NOMO-1 treated with dmso at 0.1 percent for 144 hours (cell line): ENCODE measurements around the gene ADPGK.

Experiments used
- DNase-seq: peaks from one replicate; lab custom pipeline; 2025; ENCODE audit not compliant: unreplicated experiment; lab: John Stamatoyannopoulos, UW

ADPGK gene

DNA sequence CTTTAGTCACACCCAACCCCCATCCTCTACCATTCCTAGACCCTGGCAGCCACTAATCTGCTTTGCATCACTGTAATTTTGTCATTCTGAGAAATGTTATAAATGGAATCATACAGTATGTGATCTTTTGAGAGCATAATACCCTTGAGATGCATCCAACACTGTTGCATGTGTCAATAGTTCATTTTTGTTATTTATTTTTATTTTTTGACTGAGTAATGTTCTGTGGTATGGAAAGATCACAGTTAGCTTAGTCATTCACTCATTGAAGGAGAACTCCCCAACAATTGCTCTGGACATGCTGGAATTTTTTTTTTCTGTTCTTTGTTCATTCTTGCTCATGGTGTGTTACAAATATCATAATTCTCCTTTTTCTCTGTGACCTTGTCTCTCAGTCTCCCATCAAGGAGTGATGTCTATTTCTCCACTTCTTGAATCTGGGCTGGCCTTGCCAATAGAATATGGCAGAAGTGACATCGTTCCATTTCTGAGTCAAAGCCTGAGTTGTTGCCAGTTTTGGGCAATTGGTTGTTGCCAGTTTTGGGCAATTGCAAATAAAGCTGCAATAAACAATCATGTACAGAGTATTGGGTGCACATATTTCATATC, 6.8 kb upstream of the ADPGK start:
- DNase-seq: no peak

DNA sequence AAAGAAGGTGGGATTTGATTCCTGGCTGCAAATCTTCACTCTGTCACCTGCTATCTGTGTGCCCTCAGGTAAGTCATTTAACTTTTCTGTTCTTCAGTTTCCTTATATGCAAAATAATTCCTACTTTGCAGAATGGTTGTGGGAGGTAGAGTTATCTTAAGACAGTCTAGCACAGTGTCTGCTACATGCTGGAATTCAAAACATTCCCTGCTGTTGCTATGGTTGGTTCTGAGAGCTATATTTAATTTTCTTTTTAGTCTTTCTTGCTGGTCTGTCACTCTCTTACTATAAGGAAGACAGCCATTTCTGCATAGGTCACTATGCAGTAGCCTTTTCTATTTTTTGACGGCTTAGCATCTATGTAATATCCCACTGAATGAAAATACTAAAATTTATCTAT, 4.0 kb upstream of the ADPGK start:
- no peak for DNase-seq

DNA sequence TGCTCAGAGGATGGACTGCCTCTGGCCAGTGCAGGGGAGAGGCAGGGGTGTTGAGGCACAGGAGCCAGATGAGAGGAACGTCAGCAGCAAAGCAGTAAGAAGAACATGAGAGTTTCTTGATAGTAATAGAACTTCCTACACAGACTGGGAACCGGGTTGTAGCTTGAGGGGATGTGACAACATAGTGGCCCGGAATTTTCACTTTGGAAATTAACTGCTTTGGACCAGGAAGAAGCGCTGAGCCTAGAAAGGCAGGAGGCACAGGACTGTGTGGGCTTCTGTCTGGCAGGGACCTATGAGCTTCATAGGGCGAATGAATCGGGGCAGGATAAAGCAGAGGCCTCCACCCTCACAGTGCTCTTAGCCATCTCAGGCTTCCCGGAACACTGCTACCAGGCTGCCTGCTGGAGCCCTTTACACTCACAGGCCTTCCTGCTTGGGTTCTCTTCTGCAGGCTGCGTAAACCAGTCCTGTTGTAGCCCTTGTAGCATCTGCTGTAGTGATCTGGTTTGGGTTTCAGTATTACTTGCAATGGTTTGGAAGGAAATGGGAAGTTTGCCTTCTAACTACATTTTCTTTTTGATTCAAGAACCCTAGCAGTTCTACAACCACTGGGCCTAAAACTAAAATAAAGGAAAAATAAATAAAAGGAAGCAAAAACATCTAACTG, 3.3 kb upstream of the ADPGK start:
- DNase-seq: no peak

DNA sequence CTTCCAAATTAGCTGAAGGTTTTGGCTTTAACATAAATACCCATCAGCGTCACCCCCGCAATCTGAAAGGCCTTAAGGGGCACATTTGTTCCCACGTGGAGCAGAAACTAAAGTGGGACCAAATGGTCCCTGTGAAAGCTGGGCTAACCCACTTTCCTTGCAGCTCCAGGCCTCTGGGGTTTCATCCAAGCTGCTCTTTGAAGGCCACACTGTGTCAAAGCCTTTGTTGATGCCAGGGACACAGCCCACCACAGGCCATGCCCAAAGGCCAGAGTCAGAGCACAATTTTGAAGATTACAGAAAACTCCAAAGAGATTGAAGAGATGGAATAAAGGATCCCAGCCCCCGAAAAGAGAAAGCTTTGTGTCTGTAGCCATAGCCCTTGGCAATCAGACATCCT, 2.7 kb upstream of the ADPGK start:
- no peak for DNase-seq

DNA sequence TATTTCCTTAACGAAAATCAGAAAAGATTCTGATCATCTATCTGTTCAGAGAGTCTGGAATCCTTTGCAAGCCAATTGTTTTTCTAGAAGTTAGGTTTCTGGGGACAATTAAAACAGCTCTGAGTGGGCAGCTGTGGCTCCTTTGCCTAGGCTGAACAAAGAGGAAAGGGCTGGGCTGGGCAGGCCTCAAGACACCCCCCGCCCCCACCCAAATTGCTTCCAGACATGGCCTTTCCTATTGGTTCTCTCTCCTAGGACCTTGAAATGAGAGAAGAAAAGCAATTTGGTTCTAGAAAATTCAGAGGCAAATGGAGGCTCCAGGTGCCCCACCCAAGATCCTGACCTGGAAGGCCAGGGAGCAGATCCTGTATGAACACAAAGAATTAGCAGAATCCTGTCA, 2.3 kb upstream of the ADPGK start:
- no peak for DNase-seq

DNA sequence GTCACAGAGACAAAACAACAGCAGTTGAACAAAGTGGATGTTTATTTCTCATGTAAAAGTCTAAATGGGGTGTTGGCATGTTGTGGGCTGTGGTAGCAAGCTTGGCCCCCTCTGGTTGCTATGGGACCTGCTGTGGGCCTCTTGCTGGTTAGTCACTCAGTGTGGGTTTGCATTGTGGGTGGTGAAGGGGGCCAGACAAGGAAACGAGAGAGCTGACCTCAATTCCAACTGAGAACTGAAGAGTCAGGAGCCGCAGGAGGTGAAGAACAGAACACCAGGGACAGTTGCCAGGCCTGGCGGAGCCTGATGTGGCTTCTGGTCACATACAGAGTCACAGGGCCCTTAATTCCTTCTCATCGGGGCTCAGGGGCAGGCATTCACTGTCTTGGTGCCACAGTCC, 1.9 kb upstream of the ADPGK start:
- DNase-seq: peak; percentile 33

DNA sequence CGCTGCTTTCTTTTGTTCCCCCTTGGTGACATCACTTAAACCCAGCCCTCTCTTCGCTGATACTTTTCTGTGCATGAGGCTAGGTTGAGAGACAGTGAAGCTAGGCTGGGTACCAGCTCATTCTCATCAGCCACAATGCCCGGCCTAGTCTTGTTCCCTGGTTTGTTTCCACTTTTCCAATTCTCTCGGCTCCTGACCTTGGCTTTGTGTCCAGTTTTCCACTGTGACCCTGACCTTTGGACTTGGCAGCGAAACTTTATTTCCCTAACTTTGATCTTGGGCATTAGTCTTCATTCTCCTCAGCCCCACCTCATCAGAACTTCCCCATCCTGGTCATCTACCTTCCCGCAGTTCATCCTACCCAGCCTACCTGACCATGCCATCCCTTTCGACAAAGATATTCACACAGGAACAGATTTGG, 908 bp upstream of the ADPGK start:
- DNase-seq: no peak

DNA sequence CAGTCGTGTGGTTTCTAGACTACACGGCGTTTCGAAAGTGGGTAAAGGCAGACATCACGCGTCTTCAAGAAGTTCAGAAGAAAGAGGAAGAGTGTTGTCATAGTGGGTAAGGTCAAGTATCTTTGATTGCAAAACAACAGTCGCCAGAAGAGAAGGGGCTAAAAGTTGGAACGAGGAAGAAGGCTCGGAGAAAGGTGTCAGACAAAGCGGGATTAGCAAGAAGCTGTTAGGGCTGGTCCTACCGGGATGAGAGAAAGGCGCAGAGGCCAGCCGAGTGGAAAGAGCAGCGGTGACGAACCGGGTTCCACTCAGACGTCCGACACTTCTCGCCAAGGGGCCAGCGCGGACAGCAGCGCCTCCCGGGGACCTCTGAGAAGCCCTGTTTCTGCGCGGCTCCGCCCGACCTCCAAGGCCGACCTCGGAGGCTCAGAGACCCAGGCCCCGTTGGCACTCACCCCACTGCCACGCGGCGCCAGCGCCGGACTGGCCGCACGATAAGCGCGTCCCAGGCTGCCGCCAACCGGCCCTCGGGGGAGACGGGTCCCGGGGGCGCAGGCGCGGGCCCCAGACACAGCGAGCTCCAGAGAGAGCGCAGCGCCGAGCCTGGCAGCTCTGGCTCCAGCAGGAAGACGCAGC, 436 bp downstream of the ADPGK start:
- peak; percentile 93 for DNase-seq

DNA sequence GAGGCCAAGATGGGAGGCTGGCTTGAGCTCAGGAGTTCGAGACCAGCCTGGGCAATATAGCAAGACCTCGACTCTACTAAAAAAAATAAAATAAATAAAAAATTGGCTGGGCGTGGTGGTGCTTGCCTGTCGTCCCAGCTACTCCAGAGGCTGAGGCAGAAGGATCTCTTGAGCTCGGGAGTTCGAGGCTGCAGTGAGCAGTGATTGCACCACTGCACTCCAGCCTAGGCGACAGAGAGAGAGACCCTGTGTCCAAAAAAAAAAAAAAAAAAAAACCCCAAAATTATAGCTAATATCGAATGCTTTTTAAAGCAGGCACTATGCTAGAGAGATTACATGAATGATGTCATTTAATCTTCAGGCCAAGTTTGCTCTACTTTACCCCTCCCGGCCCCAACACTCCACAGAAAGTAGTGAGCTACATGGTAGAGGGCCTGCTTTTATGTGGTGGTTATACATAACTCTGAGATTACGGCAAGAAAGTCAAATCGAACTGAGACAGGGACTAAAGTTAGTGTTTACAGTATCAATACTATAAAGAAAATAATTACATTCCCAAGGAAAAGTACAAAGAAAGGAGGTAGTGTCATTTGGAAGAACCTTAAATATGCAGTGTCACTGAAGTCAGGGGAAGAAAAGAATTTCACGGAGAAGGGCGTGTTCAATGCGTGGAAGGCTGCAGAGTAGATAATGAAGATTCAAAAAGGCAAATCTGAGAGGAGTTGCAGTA, 1.1 kb downstream of the ADPGK start:
- DNase-seq: no peak

DNA sequence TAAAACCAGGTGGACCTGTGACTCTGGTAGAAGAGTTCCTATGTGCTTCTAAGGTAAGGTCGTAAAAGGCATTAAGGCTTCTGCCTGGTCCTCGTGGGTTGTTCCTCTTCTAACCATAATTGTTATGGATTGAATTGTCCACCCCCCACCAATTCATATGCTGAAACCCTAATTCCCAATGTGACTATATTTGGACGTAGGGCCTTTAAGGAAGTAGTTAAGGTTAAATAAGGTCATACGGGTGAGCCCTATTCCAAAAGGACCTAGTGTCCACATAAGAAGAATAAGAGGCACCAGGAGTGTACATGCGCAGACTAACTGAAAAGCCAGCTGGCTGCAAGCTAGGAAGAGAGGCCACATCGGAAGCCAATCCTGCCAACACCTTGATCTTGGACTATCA, 1.9 kb downstream of the ADPGK start:
- no peak for DNase-seq

DNA sequence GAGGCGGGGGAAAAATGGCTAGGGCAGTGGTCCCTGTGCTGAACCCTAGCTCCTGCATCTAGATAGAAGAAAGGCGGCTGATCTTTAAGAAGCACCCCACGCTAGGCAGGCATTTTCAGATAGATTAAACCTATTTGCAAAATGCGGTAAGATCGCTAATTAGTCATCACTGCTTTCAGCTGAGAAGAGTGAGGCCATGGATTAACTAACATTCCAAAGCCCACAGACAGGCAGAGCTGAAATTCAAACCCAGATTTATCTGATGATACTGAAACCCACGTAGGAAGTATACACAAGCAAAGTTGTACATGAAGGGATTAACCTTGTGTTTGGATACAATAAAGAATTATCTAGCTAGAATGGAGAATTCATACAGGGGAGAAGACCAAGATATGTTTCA, 4.8 kb downstream of the ADPGK start:
- no peak for DNase-seq

DNA sequence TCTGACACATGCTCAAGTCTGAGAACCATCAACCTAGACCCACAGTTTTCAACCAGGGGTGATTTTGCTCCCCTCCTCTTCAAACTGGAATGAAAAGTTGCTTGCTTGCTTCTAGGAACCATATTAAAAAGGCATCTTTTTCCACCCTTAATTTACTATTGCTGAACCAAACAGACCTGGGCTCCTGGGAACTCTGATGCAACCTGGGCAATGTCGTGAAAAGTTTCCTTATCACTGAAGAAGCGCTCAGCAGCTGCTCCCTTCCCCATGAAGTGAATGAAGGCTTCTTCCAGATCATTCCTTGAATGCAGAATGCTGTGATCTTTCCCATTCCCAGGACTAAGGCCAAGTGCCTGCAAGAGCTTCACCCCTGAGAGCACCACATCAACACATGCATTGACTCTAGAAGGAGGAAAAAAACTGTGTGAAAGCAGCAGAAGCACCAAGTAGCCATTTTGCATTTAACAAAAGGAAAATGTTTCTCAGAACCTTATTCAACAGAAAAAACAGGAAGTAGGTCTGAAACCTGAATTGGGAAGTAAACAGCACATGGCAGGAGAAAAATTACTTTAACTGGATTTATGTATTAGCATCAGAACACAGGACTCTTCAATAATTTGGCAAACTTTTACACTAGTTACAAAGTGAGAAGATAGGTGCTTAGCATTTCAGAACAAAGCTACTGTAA, 8.7 kb downstream of the ADPGK start:
- peak; percentile 49 for DNase-seq

DNA sequence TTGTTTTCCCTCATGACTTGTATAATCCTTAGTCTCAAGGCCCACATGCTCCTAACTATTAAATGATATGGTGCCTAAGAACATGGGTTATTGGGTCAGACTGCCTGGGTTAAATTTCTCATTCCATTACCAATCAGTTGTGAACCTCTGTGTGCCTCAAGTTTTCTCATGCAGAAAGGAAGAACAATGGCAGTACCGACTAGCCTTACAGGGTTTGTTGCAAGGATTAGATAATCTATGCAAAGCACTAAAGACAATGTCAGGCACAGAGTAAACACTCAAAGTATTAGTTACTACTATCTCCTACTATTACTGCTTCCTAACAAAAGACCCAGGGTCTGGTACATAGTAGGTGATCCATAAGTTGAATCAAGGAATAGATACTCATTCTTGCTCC, 12.2 kb downstream of the ADPGK start:
- DNase-seq: no peak

DNA sequence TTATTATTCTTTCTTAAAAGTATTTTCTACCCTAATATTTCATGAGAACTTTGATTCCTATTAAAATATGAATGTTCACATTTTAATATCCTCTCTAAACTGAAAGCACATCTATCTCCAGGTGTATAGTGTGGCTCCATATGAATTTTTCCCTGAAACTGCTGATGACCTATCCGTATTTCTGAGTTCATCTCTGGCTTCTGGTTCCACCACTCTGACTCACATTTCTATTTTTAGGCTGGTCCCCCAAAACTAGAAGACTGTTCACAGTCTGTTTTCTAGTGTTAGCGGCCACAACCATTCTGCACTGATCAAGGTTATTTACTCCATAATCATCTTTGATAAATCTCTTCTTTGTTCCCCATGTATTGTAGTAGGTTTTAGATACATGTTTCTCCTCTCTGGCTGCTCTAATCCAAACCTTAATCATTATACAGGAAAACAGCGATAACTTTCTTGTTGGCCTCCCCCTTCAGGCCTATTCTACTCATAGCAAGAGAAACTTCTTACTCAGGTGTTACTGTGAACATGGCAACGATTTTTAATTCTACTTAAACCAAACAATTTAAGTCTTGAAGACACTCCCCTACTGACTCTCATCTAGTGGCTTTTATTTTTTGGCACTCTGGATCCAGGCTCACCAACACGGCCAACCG, 12.8 kb downstream of the ADPGK start:
- no peak for DNase-seq

DNA sequence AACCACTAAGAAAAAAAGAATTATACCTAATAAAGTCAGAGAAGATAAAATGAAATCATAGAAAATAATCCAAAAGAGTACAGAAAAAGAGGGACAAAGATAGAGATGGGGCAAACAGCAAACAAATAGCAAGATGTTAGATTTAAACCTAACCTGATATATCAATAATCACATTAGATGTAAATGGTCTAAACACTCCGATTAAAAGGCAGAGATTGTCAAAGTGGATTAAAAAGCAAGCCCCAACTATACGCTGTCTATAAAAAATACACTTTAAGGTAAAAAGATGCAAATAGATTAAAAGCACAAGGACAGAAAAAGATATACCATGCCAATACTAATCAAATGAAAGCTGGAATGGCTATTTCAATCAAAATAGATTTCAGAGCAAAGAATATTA, 16.8 kb downstream of the ADPGK start:
- no peak for DNase-seq

DNA sequence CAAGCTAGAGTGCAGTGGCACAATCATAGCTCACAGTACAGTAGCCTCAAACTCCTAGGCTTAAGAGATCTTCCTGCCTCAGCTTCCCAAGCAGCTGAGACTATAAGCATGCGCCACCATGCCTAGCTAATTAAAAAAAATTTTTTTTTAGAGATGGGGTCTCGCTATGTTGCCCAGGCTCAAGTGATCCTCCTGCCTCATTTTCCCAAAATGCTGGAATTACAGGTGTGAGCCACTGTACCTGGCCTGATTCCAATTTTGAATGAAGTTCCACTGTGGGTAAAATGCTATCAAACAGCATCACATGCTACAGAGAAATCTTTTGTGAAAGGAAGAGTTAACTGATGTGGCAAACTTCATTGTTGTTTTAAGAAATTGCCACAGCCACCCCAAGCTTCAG, 17.5 kb downstream of the ADPGK start:
- DNase-seq: no peak

DNA sequence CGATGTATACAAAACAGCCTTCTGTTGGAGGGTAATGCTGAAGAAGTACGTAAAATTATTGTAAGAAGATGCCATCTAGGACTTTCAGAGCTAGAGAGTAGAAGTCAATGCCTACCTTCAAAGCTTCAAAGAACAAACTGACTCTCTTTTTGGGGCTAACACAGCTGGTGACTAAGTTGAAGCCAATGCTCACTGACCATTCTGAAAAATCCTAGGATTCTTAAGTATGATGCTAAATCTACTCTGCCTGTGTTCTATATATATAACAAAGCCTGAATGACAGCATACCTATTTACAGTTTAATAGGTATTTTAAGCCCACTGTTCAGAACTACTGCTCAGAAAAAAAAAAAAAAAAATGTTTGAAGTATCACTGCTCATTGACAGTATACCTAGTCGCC, 18.9 kb downstream of the ADPGK start:
- DNase-seq: no peak

DNA sequence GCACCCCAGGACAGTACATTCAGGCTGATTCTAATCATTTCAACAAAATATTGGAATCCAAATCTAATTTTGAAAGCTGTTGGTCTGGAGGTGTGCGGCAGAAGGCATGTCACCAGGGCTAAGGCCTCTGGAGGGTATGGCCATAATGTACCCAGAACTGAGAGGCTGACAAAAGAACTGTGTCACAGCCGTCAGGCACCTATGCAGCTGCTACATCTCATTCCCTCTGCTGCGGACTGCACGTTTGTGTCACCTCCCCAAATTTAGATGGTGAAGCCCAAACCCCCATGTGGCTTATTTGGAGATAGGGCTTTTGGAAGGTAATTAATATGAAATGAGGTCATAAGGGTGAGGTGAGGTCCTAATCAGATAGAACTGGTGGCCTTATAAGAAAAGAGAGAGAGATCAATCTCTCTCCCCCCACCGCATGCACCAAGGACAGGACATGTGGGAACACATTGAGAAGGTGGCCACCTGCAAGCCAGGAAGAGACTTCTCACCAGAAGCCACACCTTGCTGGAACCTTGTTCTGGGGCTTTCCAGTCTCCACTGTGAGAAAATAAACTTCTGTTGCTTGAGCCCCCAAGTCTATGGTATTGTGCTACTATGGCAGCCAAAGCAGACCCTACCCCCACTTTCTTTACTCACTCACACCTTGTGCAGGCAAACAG, 22.8 kb downstream of the ADPGK start:
- no peak for DNase-seq

DNA sequence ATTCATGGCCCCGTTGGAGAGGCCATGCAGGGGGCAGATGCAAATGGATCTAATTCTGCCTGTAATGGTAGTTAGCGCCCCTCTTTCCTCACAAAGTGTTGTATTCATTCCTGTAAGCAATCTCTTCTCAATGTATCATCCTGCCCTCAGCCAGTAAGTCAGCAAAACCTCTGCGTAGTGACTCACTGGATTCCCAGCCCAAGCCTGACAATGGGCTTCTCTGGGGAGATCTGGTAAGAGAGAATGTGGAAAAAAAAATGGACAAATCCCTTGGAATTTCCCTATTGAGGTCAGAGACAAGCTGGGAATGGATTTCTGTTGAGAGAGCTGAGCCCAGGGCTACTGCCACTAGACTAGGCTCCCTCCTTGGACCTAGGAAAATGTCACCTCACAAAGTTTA, 25.4 kb downstream of the ADPGK start:
- no peak for DNase-seq

DNA sequence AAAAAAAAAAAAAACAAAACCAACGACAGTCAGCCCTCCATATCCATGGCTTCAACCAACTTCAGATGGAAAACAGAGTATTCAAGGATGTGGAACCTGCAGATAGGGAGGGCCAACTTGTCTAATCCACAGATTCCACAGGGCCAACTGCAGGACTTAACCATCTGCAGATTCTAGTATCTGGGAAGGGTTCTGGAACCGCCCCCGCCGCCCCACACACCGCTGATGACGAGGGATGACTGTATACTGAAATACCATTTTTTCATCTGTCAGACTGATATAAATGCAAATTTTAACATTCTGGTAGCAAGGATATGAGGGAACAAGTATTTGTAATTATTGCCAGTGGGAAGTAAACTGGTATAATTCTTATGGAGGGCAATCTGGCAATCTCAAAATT, 29.5 kb downstream of the ADPGK start:
- no peak for DNase-seq
